K562 (cell line): ENCODE results near the gene CLPSL2. TPM values are rescaled to one million over a fixed set of nuclear protein-coding genes. Genes with fewer than 3 reads are reported as not detected.

Source experiments
- CTCFL ChIP-seq: IDR thresholded peaks from 2 replicates; pipeline ENCODE4 v1.6.1; 2011; ENCODE audit warnings: borderline replicate concordance, low read depth, mild to moderate bottlenecking, moderate library complexity, low read length; ENCODE audit not compliant: insufficient read depth, poor library complexity, severe bottlenecking
- GMEB1 ChIP-seq: fragments of 250-450 bp; sonication (Bioruptor Pico); IDR thresholded peaks from 2 replicates; pipeline ENCODE4 v1.4.0; 2020; ENCODE audit warnings: mild to moderate bottlenecking
- HES1 ChIP-seq: fragments of 450-650 bp; IDR thresholded peaks from 2 replicates; pipeline ENCODE4 v1.6.1; 2016; ENCODE audit warnings: low read depth, mild to moderate bottlenecking, moderate library complexity
- IRF1 ChIP-seq: sonication (generic); formaldehyde crosslinking; IDR thresholded peaks from 2 replicates; pipeline ENCODE4 v1.8.0; 2022; ENCODE audit warnings: missing genetic modification reagents, mild to moderate bottlenecking, borderline replicate concordance
- MLLT1 ChIP-seq, 2 experiments: fragments of 450-650 bp; IDR thresholded peaks; 2 replicates each; pipeline ENCODE4 v1.6.1; 2016
- MTF1 ChIP-seq: fragments of 250-450 bp; sonication (Bioruptor Pico); IDR thresholded peaks from 2 replicates; pipeline ENCODE4 v1.9.0; 2021; ENCODE audit warnings: moderate library complexity, mild to moderate bottlenecking, inconsistent platforms, borderline replicate concordance
- MYBL2 ChIP-seq, 2 experiments: fragments of 450-650 bp in 1 of 2; sonication (generic) in 1 of 2; formaldehyde crosslinking in 1 of 2; IDR thresholded peaks; 2 replicates each; pipeline versions ENCODE4 v1.6.1 to v1.8.1; 2017 to 2022; ENCODE audit warnings: borderline replicate concordance in 1 of 2, inconsistent platforms in 1 of 2, low read depth in 1 of 2, mild to moderate bottlenecking in 1 of 2, missing genetic modification reagents in 1 of 2, moderate library complexity in 1 of 2
- NR2C1 ChIP-seq, 2 experiments: fragments of 450-650 bp; IDR thresholded peaks; 2 replicates each; pipeline ENCODE4 v1.6.1; 2017; ENCODE audit warnings: mild to moderate bottlenecking in 2 of 2, antibody characterized with exemption in 1 of 2, inconsistent platforms in 1 of 2, missing compliant biosample characterization in 1 of 2, missing genetic modification characterization in 1 of 2
- PHB2 ChIP-seq: fragments of 450-650 bp; IDR thresholded peaks from 2 replicates; pipeline ENCODE4 v1.6.1; 2017; ENCODE audit warnings: low read depth
- RBM22 ChIP-seq: fragments of 200-400 bp; formaldehyde crosslinking; IDR thresholded peaks from 2 replicates; pipeline ENCODE4 v1.6.1; 2018; ENCODE audit warnings: low read length, low read depth; ENCODE audit not compliant: poor library complexity, severe bottlenecking
- RFX5 ChIP-seq: IDR thresholded peaks from 2 replicates; pipeline ENCODE4 v1.6.1; 2011; ENCODE audit warnings: low read depth, mild to moderate bottlenecking, improper control_type of control experiment, low read length
- SIN3B ChIP-seq: fragments of 450-650 bp; IDR thresholded peaks from 2 replicates; pipeline ENCODE4 v1.6.1; 2017; ENCODE audit warnings: low read depth, mild to moderate bottlenecking, moderate library complexity
- SMC3 ChIP-seq: conservative IDR thresholded peaks from 2 replicates; pipeline ENCODE4 v1.6.1; 2011; ENCODE audit warnings: low read depth, low read length, improper control_type of control experiment; ENCODE audit not compliant: insufficient read depth
- TEAD1 ChIP-seq, 2 experiments: fragments of 450-650 bp in 1 of 2; sonication (generic) in 1 of 2; formaldehyde crosslinking; IDR thresholded peaks; 2 replicates each; pipeline versions ENCODE4 v1.4.0 to v1.8.0; 2020 to 2022; ENCODE audit warnings: mild to moderate bottlenecking in 2 of 2, missing genetic modification reagents in 1 of 2
- U2AF1 ChIP-seq: fragments of 200-400 bp; formaldehyde crosslinking; optimal IDR thresholded peaks from 2 replicates; pipeline ENCODE3; 2017; ENCODE audit warnings: mild to moderate bottlenecking, low read depth, low read length, moderate library complexity
- U2AF2 ChIP-seq: fragments of 200-400 bp; formaldehyde crosslinking; optimal IDR thresholded peaks from 2 replicates; pipeline ENCODE3; 2017; ENCODE audit warnings: low read depth, mild to moderate bottlenecking, low read length
- ZNF124 ChIP-seq: sonication (generic); formaldehyde crosslinking; IDR thresholded peaks from 2 replicates; pipeline ENCODE4 v1.8.1; 2022; ENCODE audit warnings: missing genetic modification reagents
- ZNF140 ChIP-seq: fragments of 250-450 bp; sonication (Bioruptor Pico); IDR thresholded peaks from 2 replicates; pipeline ENCODE4 v1.8.0; 2021; ENCODE audit warnings: moderate library complexity, mild to moderate bottlenecking, inconsistent platforms
- ZNF174 ChIP-seq: fragments of 250-450 bp; sonication (Bioruptor Pico); IDR thresholded peaks from 2 replicates; pipeline ENCODE4 v1.4.0; 2020; ENCODE audit warnings: mild to moderate bottlenecking
- ZNF561 ChIP-seq: fragments of 450-650 bp; formaldehyde crosslinking; conservative IDR thresholded peaks from 2 replicates; pipeline ENCODE4 v1.4.0; 2020; ENCODE audit warnings: mild to moderate bottlenecking, moderate library complexity
- polyA plus RNA-seq, 8 experiments: library from polyadenylated mRNA; depleted of rRNA in 4 of 8; stranded (reverse) in 5 of 8; unstranded in 3 of 8; fragments of >200 nt; fragmentation: Nextera tagmentation in 2 of 8; fragmentation: Illumina TruSeq in 1 of 8; extraction: Ambion mirVana in 2 of 8; extraction: Trizol in 1 of 8; gene quantifications; 2 replicates each; pipeline versions ENCODE4 v1.2.1 to v1.2.3, GENCODE V29; 2011 to 2014; ENCODE audit warnings: inconsistent platforms in 1 of 8, missing spikeins in 1 of 8
- total RNA-seq, 7 experiments: library from RNA; depleted of rRNA in 6 of 7; stranded (reverse); fragments of >200 nt in 6 of 7; fragmentation: Illumina TruSeq in 2 of 7; extraction: Trizol in 2 of 7; gene quantifications; 2 replicates each; pipeline versions ENCODE4 v1.2.1 to v1.2.3, GENCODE V29; 2011 to 2021; ENCODE audit warnings: low replicate concordance in 1 of 7

Gene CLPSL2
- total and polyA plus RNA-seq, 9 of the 15 experiments (the other 6 are each of a cell fraction or from before 2014, with no cell fraction given): not detected

- TF ChIP-seq RFX5: no peak
- TF ChIP-seq RBM22: peak; percentile 72
- peak; percentile 98 for TF ChIP-seq HES1
- TF ChIP-seq U2AF1: peak; percentile 62
- TF ChIP-seq PHB2: no peak
- peak; percentile 21; the same call in 1 of the 2 replicates for TF ChIP-seq SMC3
- no peak for TF ChIP-seq U2AF2
- peak; percentile 49 to 99; a peak in 3 of 4 replicates for TF ChIP-seq MLLT1 (IDR thresholded peaks at IDR 0.05)
- TF ChIP-seq GMEB1 (CRISPR knock-in tag): no peak
- no peak for TF ChIP-seq MTF1 (CRISPR knock-in tag)
- TF ChIP-seq SIN3B: no peak
- TF ChIP-seq MYBL2 (IDR thresholded peaks at IDR 0.05; ENCODE audit: low read depth): no peak
- TF ChIP-seq MYBL2 (CRISPR knock-in tag; IDR thresholded peaks at IDR 0.05; ENCODE audit: borderline replicate concordance): no peak
- no peak for TF ChIP-seq ZNF140
- no peak for TF ChIP-seq NR2C1 (IDR thresholded peaks at IDR 0.05)
- peak; percentile 62; the same call in 1 of the 2 replicates for TF ChIP-seq NR2C1 (tag; IDR thresholded peaks at IDR 0.05)
- TF ChIP-seq IRF1 (CRISPR knock-in tag): no peak
- TF ChIP-seq ZNF561 (CRISPR knock-in tag): no peak
- peak in 1 of 2 experiments; percentile 85; a peak in 2 of 4 replicates for TF ChIP-seq TEAD1 (CRISPR knock-in tag; IDR thresholded peaks at IDR 0.05)
- TF ChIP-seq CTCFL: no peak
- no peak for TF ChIP-seq ZNF124 (CRISPR knock-in tag)
- TF ChIP-seq ZNF174 (CRISPR knock-in tag): no peak
These were observed 48.3 kb upstream of the CLPSL2 start (continued) for GRCh38 chr6:35727935-35728682.
